ENCODE results near the gene EGFLAM.

EGFLAM gene

DNA sequence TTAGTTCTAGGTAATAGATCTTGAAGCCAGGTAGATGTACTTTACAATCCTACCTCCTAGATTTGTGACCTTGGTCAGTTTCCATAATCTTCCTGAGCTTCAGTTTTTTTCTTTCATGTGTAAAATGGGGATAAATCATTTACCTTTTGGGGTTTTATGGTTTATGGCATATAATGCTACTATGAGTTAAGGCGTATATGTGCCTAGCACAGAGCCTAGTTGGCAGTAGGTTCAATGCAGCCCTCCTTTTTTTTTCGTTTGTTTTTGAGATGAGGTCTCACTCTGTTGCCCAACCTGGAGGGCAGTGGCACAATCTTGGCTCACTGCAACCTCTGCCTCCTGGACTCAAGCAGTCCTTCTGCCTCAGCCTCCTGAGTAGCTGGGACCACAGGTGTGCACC is 28.8 kb downstream of the EGFLAM start:
- Mint-ChIP-seq H3K9me3 (no peaks in the 10 kb centered on the region), H3K27ac (no peak overlapping the region), H3K4me1 (ENCODE audit: low read depth) (no peaks in the 10 kb centered on the region), H3K4me3 (no peak overlapping the region), H3K36me3 (ENCODE audit: low read depth) (no peaks in the 10 kb centered on the region), H3K27me3 (ENCODE audit: low read depth) (no peaks in the 10 kb centered on the region)
- DNase-seq (ENCODE audit: low spot score) = no peak

DNA sequence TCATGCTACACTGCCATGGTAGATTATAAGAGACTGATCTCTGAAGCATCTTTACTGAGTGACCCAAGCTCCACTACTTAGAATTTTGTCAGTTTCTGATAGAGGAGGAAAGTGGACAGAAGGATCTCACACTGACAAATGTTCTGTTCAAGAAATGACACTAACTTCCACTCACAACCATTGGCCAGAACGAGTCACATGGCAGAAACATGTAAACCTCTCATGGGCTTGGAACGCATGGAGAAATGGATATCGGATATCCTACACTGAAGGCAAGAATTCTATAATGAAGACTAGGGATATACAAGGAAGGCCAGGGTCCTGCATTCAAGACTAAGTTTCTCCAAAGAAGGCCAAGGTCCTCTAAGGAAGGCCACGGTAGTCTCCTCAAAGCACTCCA is 31.1 kb downstream of the EGFLAM start:
- H3K36me3 Mint-ChIP-seq (ENCODE audit: low read depth) = no peaks in the 10 kb centered on the region
- H3K4me1 Mint-ChIP-seq (ENCODE audit: low read depth) = no peaks in the 10 kb centered on the region
- no peak for DNase-seq (ENCODE audit: low spot score)
- H3K27me3 Mint-ChIP-seq (ENCODE audit: low read depth) = no peaks in the 10 kb centered on the region
- H3K4me3 Mint-ChIP-seq = no peak overlapping the region
- H3K9me3 Mint-ChIP-seq = no peaks in the 10 kb centered on the region
- H3K27ac Mint-ChIP-seq = no peak overlapping the region

DNA sequence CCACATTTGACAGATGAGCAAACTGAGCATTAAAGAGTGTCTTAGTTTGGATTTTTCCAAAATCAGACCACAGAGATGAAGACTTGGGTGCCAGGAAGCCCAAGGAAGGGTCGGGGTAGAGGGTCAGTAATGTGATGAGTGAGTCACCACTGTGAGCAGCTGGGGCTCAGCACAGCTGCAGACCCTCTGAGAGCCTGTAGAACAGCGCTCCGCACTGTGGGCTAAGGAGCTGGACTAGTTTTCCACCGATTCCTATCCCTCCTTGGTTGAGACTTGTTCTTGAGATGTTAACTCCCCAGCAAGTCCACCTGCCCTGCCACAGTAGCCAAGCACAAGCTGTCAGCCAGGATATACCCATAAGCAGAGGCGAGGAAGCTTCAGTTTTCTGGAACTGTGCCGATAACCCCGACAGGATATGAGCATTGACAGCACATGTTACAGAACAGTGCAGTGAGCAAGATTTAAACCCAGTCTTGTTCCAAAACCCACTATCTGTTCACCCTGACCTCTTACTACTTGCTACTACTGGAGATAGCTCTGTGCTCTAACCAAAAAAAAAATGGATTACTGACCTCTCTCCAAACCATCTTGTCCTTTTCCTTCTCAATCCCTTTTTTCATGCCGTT is 31.8 kb downstream of the EGFLAM start:
- H3K27ac Mint-ChIP-seq = no peak overlapping the region
- H3K4me3 Mint-ChIP-seq = no peak overlapping the region
- no peaks in the 10 kb centered on the region for H3K9me3 Mint-ChIP-seq
- H3K4me1 Mint-ChIP-seq (ENCODE audit: low read depth) = no peaks in the 10 kb centered on the region
- no peaks in the 10 kb centered on the region for H3K36me3 Mint-ChIP-seq (ENCODE audit: low read depth)
- H3K27me3 Mint-ChIP-seq (ENCODE audit: low read depth) = no peaks in the 10 kb centered on the region
- no peak for DNase-seq (ENCODE audit: low spot score)

DNA sequence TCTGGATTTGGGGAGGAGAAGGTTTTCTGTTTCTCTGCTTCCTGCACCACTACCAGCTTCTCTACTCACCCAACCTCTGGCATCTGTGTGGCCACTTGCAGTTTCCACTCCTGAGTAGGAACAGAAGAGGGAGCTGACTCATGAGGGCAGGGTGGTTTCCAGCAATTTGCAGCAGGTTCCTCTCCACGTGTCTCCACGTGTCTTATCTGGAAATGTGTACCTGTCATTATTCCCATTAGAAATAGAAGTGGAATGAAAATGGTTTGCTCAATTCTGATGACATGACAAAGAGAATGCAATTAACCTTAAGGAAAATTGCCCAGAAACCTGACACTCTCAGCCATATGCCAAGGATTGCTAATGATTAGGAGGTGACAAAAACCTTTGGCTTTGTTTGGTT is 33.0 kb downstream of the EGFLAM start:
- Mint-ChIP-seq H3K4me1 (ENCODE audit: low read depth) (no peaks in the 10 kb centered on the region), H3K9me3 (no peaks in the 10 kb centered on the region), H3K36me3 (ENCODE audit: low read depth) (no peaks in the 10 kb centered on the region), H3K27me3 (ENCODE audit: low read depth) (no peaks in the 10 kb centered on the region), H3K27ac (no peak overlapping the region), H3K4me3 (no peak overlapping the region)
- no peak for DNase-seq (ENCODE audit: low spot score)

DNA sequence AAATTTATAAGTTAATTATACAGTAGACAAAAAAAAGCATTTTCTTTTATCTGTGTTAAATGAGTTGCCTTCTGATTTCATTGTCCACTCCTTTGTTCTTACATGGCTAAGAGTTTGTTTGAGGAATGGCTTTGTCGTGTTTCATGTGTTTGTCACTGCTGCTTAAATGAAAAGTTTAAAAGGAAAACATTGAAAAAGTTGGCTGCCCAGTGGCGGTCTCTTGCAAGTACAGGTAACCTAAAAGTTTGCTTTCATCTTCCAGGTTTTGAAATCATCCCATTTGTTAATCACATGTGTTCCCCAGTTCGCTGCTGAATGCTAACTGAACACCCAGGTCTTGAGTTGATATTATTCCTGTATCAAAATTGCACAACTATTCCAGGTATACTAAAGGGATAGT is 33.9 kb downstream of the EGFLAM start:
- Mint-ChIP-seq H3K27ac (no peak overlapping the region), H3K4me3 (no peak overlapping the region), H3K36me3 (ENCODE audit: low read depth) (no peaks in the 10 kb centered on the region), H3K27me3 (ENCODE audit: low read depth) (no peaks in the 10 kb centered on the region), H3K9me3 (no peaks in the 10 kb centered on the region), H3K4me1 (ENCODE audit: low read depth) (no peaks in the 10 kb centered on the region)
- no peak for DNase-seq (ENCODE audit: low spot score)

DNA sequence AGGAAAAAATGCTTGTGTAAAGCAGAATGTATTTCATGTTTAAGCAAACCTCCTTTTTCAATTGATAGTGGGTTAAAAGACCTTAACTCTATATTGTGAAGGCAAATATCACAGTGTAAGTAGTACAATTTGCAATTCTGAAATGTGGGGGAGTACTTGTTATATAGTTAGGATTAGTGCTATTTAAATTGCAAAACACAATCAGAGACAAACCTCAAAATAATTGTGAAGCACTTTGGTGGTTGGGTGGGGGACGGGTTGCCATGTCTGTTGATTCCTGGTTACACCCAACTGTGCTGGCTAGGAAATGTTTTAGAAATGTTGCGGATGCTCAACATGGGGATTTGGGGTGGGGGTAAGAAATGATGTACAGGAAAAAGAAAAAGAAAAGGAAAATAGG is 37.4 kb downstream of the EGFLAM start:
- DNase-seq (ENCODE audit: low spot score) = no peak
- H3K27ac Mint-ChIP-seq = no peak overlapping the region
- no peaks in the 10 kb centered on the region for H3K27me3 Mint-ChIP-seq (ENCODE audit: low read depth)
- H3K36me3 Mint-ChIP-seq (ENCODE audit: low read depth) = no peaks in the 10 kb centered on the region
- H3K4me3 Mint-ChIP-seq = no peak overlapping the region
- no peaks in the 10 kb centered on the region for H3K4me1 Mint-ChIP-seq (ENCODE audit: low read depth)
- H3K9me3 Mint-ChIP-seq = no peaks in the 10 kb centered on the region

DNA sequence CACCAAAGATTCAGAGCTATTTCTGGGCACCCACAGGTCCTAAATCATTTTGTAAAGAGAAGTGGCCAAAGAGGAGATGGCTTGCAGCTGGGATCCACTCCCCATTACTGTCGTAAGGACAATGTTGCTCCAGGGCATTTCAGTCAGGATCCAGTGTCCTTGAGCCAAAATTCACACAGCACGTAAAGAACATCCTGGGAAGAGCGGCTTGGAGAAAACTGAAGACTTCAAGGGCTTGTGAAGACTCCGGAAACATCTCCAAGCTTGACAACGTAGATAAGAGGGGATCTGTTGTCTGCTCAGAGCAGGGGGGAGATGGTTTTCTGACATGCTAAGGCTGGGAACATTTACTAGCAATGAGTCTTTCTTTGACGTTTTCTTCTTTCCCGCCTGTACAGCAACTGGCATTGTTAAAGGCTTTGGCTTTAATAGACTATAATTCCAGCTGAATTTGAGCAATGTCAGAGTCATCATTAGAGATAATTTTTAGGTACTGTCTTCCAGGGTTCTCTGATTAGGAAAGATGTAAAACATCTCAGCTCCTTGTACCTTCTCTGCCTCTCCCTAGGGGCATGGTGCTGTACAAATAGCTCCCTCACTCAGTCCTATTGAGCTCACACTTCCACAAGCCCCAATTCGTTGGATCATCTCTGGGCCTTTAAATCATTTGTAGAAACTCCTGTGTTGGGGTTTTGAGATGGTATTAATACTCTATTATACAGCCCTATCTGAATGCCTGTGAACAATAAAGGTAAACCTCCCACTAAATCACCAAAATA is 39.7 kb downstream of the EGFLAM start:
- Mint-ChIP-seq H3K27ac (no peak overlapping the region), H3K9me3 (peaks cover 5% of the 10 kb centered on the region), H3K4me1 (ENCODE audit: low read depth) (no peaks in the 10 kb centered on the region), H3K4me3 (no peak overlapping the region), H3K27me3 (ENCODE audit: low read depth) (no peaks in the 10 kb centered on the region), H3K36me3 (ENCODE audit: low read depth) (no peaks in the 10 kb centered on the region)
- no peak for DNase-seq (ENCODE audit: low spot score)

DNA sequence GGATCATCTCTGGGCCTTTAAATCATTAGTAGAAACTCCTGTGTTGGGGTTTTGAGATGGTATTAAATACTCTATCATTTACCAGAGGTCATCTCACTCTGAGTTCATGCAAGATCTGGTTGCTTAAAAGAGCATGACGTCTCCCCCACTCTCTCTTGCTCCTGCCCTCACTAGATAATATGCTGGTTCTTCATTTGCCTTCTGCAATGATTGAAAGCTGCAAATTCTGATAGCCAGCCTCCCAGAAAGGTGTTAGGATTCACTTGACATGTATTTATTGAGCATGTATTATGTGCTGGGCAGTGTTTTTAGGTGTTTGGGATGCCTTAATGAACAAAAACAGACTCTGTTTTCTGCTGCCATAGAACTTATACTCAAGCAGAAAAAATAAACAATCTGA is 41.2 kb downstream of the EGFLAM start:
- H3K4me1 Mint-ChIP-seq (ENCODE audit: low read depth) = no peaks in the 10 kb centered on the region
- H3K4me3 Mint-ChIP-seq = no peak overlapping the region
- H3K27me3 Mint-ChIP-seq (ENCODE audit: low read depth) = no peaks in the 10 kb centered on the region
- H3K27ac Mint-ChIP-seq = no peak overlapping the region
- no peak for DNase-seq (ENCODE audit: low spot score)
- H3K9me3 Mint-ChIP-seq = peaks cover 8% of the 10 kb centered on the region
- no peaks in the 10 kb centered on the region for H3K36me3 Mint-ChIP-seq (ENCODE audit: low read depth)

DNA sequence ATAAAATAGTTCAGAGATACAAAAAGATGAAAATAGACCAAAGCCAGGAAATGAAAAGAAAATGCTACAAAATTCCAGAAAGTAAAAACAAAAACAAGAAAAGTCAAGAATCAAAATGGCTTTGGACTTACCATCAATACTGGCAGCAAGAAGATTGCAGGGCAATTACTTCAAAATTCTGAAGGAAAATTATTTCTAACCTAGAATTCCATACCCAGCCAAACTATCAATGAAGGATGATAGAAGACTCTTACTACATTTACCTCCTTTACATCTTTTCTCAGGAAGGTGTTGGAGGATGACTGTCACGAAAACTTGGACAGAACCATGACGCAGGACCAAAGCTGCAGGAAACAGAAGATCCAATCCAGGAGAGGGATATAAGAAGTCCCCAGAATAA is 46.8 kb downstream of the EGFLAM start:
- DNase-seq (ENCODE audit: low spot score) = no peak
- Mint-ChIP-seq H3K4me1 (ENCODE audit: low read depth) (no peaks in the 10 kb centered on the region), H3K36me3 (ENCODE audit: low read depth) (no peaks in the 10 kb centered on the region), H3K27me3 (ENCODE audit: low read depth) (no peaks in the 10 kb centered on the region), H3K27ac (no peak overlapping the region), H3K4me3 (no peak overlapping the region), H3K9me3 (peaks cover 17% of the 10 kb centered on the region)

DNA sequence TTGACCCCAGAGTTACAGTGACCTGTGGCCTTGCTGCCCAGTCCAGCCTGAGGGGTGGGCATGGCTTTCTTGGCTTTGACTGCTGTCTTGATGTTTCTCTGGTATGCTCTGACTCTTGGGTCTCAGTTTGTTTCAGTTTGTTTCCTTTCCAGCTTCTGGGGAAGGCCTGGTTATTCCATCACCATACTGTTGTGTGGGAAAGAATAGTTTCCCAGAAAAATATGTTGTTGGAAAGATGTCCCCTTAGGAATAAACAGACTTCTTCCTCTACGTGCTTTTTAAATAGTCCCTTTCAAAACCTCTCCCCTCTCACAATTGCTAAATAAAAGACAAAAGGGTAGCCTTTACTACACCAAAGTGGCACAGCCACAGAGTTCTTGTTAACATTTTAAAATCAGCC is 49.5 kb downstream of the EGFLAM start:
- H3K27ac Mint-ChIP-seq = no peak overlapping the region
- no peaks in the 10 kb centered on the region for H3K27me3 Mint-ChIP-seq (ENCODE audit: low read depth)
- DNase-seq (ENCODE audit: low spot score) = no peak
- H3K9me3 Mint-ChIP-seq = peaks cover 13% of the 10 kb centered on the region
- H3K4me3 Mint-ChIP-seq = no peak overlapping the region
- H3K4me1 Mint-ChIP-seq (ENCODE audit: low read depth) = no peaks in the 10 kb centered on the region
- H3K36me3 Mint-ChIP-seq (ENCODE audit: low read depth) = no peaks in the 10 kb centered on the region

DNA sequence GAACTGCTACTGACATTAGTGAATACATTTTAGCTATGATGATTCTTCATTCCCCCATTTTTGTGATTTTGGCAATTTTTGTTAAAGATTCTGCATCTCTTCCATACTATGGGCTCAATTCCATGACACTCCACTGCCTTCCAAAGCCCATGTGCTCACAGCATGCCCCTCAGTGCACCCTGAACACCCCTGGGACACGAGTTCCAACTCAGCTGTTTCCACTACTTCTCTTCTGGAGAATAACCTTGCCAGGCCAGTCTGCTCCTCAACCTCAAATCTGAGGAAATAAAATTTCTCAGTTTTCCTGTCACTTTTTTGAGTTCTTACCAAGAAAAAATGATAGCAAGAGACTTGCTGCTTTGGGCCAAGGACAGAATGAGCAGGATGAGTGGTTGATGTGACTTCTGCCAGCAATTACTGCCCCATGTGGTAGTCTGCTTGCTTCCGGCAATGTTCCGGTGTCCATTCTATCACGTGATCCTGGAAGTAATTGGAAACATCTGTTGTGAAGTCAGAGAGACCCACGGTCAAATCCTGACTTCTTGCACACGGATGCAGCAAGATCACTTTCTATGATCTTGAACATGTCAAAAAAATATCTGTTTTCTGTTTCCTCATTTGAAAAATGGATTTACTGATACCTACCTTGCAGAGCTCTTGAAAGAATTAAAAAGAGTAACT is 58.3 kb downstream of the EGFLAM start:
- DNase-seq (ENCODE audit: low spot score) = no peak
- no peak overlapping the region for H3K27ac Mint-ChIP-seq
- H3K36me3 Mint-ChIP-seq (ENCODE audit: low read depth) = no peaks in the 10 kb centered on the region
- no peaks in the 10 kb centered on the region for H3K4me1 Mint-ChIP-seq (ENCODE audit: low read depth)
- no peak overlapping the region for H3K4me3 Mint-ChIP-seq
- no peaks in the 10 kb centered on the region for H3K27me3 Mint-ChIP-seq (ENCODE audit: low read depth)
- no peaks in the 10 kb centered on the region for H3K9me3 Mint-ChIP-seq

DNA sequence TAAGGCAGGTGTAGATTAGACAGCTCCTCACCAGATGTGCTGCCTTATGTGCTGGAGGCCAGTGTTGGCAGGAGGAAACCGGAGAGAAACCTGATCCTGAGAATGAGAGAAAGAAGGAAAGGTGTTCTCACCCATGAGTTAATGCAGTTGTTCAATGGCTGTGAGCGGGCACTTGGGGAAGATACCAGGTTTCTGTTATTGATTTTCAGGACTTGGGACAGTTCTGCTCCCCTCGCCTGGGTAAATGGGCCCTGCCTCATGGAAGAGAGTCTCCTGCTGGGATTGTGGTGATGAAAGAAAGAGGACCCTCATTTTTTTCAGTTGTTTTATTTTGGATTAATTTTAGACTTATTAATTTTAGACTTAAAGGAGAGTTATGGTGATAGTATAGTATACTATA is 59.5 kb downstream of the EGFLAM start:
- H3K27ac Mint-ChIP-seq = no peak overlapping the region
- H3K36me3 Mint-ChIP-seq (ENCODE audit: low read depth) = no peaks in the 10 kb centered on the region
- DNase-seq (ENCODE audit: low spot score) = no peak
- H3K4me3 Mint-ChIP-seq = no peak overlapping the region
- no peaks in the 10 kb centered on the region for H3K4me1 Mint-ChIP-seq (ENCODE audit: low read depth)
- H3K27me3 Mint-ChIP-seq (ENCODE audit: low read depth) = no peaks in the 10 kb centered on the region
- H3K9me3 Mint-ChIP-seq = no peaks in the 10 kb centered on the region

DNA sequence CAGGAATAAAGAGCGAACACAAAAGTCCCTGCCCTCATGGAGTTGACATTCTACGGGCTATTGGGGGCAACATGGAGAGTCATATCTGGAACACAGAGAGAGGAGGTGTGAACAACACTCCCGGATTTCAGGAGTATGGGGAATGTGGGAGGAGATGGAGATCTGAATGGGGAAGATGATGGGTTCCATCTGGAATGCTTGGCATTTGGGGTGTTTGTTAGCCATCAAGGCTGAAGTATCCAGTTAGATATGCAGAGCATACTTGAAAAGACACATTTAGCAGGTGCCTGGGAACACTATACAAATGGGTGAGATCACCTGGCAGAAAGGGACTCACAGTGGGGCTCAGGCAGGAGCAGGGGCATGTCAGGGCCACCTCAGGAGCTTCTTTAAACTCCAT is 61.1 kb downstream of the EGFLAM start:
- Mint-ChIP-seq H3K4me1 (ENCODE audit: low read depth) (no peaks in the 10 kb centered on the region), H3K36me3 (ENCODE audit: low read depth) (no peaks in the 10 kb centered on the region), H3K27me3 (ENCODE audit: low read depth) (no peaks in the 10 kb centered on the region), H3K27ac (no peak overlapping the region), H3K4me3 (no peak overlapping the region), H3K9me3 (no peaks in the 10 kb centered on the region)
- no peak for DNase-seq (ENCODE audit: low spot score)

DNA sequence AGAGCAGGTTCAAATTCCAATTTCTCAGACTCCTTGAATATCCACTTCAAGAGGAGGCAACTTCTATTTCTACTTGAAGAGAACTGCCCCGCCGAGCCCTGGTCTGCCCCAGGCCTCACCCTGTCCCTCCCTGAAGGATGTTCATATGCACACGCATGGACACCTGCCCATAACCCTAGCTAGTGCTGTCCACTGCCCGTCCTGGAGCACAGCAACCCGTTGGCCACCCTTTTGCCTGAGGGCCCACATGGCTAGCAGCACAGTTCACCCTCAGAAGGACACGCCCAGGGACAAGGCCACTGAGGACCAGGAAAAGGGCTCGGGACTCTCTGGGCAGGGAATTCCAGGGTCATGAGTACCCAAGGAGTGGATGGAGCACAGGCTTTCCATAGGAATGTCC is 63.6 kb downstream of the EGFLAM start:
- no peak overlapping the region for H3K27ac Mint-ChIP-seq
- H3K4me3 Mint-ChIP-seq = no peak overlapping the region
- no peaks in the 10 kb centered on the region for H3K36me3 Mint-ChIP-seq (ENCODE audit: low read depth)
- H3K9me3 Mint-ChIP-seq = no peaks in the 10 kb centered on the region
- DNase-seq (ENCODE audit: low spot score) = no peak
- H3K4me1 Mint-ChIP-seq (ENCODE audit: low read depth) = no peaks in the 10 kb centered on the region
- H3K27me3 Mint-ChIP-seq (ENCODE audit: low read depth) = no peaks in the 10 kb centered on the region

All from T-helper 2 cell treated with Interferon-gamma antibody and Interleukin-4, amounts not matched to agents 5 μg/mL and 100 μg/mL, for 36 hours (primary cell).